ENCODE measurements around the gene IRF5.

The IRF5 gene

GRCh38 chr7:128937647-128938543 is at the start of gene IRF5:
Gene IRF5, plus strand, starts transcription at chr7:128937927. Its CDS starts 4,155 bp downstream, at chr7:128942082.
- DNase-seq: no peak

- no peak for DNase-seq
These were observed 49.5 kb upstream of the IRF5 start for GRCh38 chr7:128888039-128888755.

GRCh38 chr7:128888756-128889095 is 49.0 kb upstream of the IRF5 start:
- DNase-seq: no peak

GRCh38 chr7:128889121-128889520 is 48.6 kb upstream of the IRF5 start:
- no peak for DNase-seq

GRCh38 chr7:128890306-128891109 is 47.2 kb upstream of the IRF5 start:
- DNase-seq: no peak

GRCh38 chr7:128891110-128891941 is 46.4 kb upstream of the IRF5 start:
- DNase-seq: no peak

GRCh38 chr7:128891942-128892269 is 45.8 kb upstream of the IRF5 start:
- no peak for DNase-seq

GRCh38 chr7:128892521-128893250 is 45.0 kb upstream of the IRF5 start:
- DNase-seq: no peak

GRCh38 chr7:128893251-128894100 is 44.3 kb upstream of the IRF5 start:
- no peak for DNase-seq

- DNase-seq: no peak
These were observed 43.7 kb upstream of the IRF5 start for GRCh38 chr7:128894101-128894440.

- DNase-seq: no peak
These were observed 42.4 kb upstream of the IRF5 start for GRCh38 chr7:128895320-128895719.

- DNase-seq: no peak
These were observed 38.3 kb upstream of the IRF5 start for GRCh38 chr7:128899392-128899791.

GRCh38 chr7:128900237-128900636 is 37.5 kb upstream of the IRF5 start:
- DNase-seq: no peak

- no peak for DNase-seq
These were observed 34.8 kb upstream of the IRF5 start for GRCh38 chr7:128902761-128903585.

- no peak for DNase-seq
These were observed 33.9 kb upstream of the IRF5 start for GRCh38 chr7:128903621-128904361.

GRCh38 chr7:128904381-128905197 is 33.1 kb upstream of the IRF5 start:
- no peak for DNase-seq

GRCh38 chr7:128906001-128906765 is 31.5 kb upstream of the IRF5 start:
- DNase-seq: no peak
